Epithelial cell of prostate (primary cell): ENCODE results near the gene ABCC11.
"Not testable (repeated sequence)": the region's sequence is repeated elsewhere in the genome, so short reads cannot be mapped to it uniquely, and the experiment has no call there.

Experiments used
- DNase-seq: peaks from one replicate; pipeline ENCODE4 v3.0.0-alpha.2; 2011; ENCODE audit warnings: low read depth, low spot score
- H3K27ac ChIP-seq: fragments of 450-650 bp; 2 replicates; pipeline ENCODE4 v1.5.1; 2017; ENCODE audit warnings: mild to moderate bottlenecking

The ABCC11 gene

GRCh38 chr16:48204825-48205151, 42.6 kb downstream of the ABCC11 start:
- H3K27ac ChIP-seq = no peak overlapping the region
- no peak for DNase-seq

GRCh38 chr16:48203974-48204824, 43.1 kb downstream of the ABCC11 start:
- DNase-seq = no peak
- H3K27ac ChIP-seq = no peak overlapping the region

DNA sequence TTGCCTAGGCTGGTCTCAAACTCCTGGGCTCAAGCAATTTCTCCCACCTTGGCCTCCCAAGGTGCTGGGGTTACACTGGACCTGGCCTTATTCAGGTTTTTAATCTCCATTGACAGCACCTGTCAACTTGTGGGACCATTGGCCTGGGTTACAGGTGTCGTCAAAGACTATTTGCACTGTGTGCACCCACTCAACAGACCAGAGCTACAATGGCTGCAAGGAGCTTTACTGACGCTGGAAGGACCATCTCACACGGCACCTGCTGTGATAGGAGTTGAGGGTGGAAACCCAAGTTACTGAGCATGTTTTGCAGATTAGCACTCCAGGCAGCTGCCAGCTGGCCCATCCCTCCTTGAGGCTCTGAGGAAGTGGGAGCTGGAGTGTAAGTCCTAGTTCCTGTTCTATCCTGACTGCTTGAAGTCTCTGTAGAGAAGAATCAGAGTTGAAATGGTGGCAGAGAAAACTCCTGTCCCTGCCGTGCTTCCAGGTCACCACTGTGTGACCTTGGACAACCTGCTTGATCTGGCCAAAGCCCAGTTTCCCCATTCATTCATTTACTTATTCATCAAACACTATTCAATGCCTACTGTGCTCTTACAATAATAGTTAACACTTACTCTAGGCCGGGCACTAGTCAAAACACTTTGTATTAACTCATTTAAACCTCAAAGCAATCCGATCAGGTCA, 45.7 kb downstream of the ABCC11 start:
- no peak overlapping the region for H3K27ac ChIP-seq
- DNase-seq = no peak

DNA sequence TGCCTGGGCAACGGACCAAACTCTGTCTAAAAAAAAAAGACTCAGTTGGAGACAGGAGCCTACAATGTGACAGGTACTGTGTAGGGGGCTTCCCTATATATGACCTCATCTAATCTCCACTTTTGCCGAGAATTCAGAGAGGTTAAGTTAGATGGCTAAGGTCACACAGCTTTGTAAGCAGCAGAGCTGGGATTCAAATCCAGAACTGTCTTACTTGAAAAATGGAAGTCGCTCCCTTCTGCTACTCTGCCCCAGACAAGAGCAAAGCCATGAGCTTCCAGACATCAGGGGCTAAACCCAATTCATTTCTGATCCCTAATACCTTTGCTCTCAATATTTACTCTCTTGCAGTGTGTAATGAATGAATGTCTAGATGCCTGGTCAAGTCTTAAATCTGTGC, 50.0 kb downstream of the ABCC11 start:
- DNase-seq = no peak
- H3K27ac ChIP-seq = no peak overlapping the region

- H3K27ac ChIP-seq = peak overlapping the region; percentile 86
- peak; percentile 96 for DNase-seq
Measured at GRCh38 chr16:48194828-48195556, 52.3 kb downstream of the ABCC11 start.

GRCh38 chr16:48193846-48194245, 53.5 kb downstream of the ABCC11 start:
- peak overlapping the region; percentile 86 for H3K27ac ChIP-seq
- DNase-seq = no peak

DNA sequence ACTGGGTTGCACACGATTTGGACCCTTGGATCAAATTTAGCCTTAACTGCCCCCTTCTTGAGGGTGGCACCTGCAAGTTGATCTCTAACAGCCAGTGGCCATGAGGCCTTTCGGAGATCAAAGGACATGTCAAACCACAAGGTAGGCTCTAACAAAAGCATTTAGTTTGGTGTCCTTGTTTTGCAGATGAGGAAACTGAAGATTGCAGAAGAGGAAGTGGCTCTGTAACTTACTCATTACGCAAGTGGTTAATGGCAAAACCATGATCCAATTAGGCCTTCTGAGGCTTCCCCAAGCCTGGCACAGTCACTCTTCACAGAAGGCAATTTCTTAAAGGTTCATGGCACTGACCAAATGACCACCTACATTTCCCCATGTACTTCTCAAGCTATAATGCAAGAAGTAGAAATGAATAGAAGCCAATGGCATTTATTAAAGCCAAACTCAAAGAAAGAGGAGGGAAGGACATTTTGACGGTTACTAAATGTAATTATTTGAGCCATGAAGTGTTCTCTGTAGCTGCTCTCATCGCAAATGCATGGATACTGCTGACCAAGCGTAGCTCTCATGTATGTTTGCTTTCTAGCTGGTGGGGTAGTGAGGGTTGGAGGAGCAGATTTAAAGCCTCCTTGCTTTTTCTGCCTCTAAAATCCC, 58.8 kb downstream of the ABCC11 start:
- no peak for DNase-seq
- H3K27ac ChIP-seq = no peak overlapping the region

GRCh38 chr16:48187779-48188178, 59.6 kb downstream of the ABCC11 start:
- DNase-seq = no peak
- H3K27ac ChIP-seq = no peak overlapping the region

DNA sequence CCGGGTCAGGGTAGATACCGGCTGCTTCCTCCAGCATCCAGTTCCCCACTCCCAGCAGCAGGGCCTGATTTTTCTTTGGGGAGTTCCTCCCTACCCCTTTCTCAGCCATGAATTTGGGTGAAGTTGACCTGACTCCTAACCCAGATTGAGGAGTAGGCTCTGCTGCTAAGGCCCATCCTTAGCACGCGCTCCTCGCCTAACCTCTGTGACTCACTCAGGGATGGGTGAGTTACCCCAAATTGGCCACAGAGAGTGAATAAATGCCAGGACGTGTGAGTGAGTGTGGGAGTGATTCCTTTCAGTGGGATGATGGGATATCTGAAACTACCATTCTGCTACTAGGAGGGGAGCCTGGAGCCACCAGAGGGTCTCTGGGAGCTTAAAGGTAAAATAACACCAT, 62.7 kb downstream of the ABCC11 start:
- no peak for DNase-seq
- H3K27ac ChIP-seq = no peak overlapping the region

DNA sequence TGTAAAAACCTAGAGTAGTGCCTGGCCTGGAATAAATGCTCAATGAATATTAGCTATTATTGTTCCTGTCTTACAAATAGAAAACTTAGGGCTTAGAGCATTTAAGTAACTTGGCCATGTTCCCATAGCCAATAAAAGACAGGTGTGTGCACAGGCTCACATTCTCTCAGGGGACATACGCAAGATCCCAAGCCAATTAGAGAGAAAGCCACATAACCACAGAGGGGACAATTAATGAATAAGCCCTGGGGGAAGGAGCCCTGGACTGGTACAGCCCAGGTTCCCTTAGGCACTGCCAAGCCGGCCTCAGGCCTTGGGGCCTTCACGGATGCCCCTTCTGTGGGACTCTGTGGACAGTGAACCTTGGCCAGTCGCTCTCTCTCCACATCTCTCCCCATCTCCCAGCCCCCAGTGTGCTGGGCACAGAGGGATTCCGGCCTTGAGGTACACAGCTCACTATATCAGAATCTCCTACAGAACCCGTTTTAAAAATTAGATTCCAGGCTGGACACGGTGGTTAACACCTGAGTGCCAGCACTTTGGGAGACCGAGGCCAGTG, 64.3 kb downstream of the ABCC11 start:
- no peak for DNase-seq
- no peak overlapping the region for H3K27ac ChIP-seq

DNA sequence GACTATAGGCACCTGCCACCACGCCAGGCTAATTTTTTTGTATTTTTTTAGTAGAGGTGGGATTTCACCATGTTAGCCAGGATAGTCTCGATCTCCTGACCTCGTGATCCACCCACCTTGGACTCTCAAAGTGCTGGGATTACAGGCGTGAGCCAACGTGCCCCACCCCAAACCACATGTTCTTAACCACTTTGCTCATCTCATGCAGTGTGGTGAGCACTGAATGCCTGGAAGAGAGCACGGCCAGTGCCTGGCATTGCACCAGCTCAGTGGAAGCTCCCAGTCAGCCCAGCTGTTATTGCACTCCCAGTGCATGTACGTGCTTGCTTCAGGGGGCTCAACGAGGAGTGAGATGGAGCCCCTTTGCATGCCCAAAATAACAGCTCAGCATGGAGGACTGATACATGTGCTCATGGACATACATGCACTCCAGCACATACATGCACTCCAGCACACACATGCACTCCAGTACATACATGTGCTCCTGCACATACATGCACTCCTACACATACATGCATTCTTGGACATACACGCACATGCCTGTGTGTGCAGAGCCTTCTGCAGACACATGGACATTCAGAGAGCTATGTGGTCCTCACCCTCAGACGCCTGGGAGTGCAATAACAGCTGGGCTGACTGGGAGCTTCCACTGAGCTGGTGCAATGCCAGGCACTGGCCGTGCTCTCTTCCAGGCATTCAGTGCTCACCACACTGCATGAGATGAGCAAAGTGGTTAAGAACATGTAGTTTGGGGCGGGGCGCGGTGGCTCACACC, 65.4 kb downstream of the ABCC11 start:
- not testable (repeated sequence) for DNase-seq, H3K27ac ChIP-seq

DNA sequence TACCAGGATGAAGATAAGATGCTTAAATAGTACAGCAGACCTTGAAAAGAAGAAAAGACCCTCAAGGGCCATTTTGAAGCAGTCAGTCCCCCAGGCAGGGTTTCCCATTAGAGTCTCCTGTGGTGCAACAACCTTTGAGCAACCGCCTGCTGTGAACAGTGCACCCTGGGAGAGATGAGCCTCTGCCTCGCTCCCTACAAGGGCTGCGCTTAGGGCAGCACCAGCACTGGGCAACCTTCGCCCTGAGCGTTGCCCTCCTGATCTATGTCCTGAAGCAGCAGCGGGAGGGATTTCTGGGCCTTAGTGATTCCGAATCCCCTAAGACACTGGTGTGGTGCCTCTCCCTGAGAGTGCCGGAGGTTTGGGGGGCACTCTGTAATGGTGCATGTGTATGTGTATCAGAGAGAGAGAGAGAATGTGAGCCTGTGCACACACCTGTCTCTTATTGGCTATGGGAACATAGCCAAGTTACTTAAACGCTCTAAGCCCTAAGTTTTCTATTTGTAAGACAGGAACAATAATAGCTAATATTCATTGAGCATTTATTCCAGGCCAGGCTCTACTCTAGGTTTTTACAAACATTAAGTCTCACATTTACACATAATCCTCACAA, 66.4 kb downstream of the ABCC11 start:
- no peak for DNase-seq
- H3K27ac ChIP-seq = no peak overlapping the region

- no peak for DNase-seq
- no peak overlapping the region for H3K27ac ChIP-seq
Measured at GRCh38 chr16:48176635-48177408, 70.5 kb downstream of the ABCC11 start.

DNA sequence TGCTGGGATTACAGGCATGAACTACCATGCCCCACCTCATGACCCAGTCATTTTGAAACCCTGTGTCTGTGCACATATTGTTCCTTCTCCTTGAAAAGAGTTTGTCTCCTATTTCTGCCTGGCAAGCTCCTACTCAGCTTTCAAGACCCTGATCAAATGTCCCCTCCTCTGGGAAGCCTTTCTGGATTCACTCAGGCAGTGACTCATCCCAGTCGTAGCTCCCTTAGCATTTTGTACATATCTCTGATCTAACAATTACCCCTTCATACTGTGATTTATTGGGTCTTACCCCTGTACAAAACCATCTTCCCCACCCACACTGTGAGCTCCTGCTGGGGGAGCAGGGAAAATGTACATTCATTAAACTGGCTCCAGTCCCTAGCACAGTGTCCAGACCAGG, 73.5 kb downstream of the ABCC11 start:
- DNase-seq = no peak
- H3K27ac ChIP-seq = no peak overlapping the region

DNA sequence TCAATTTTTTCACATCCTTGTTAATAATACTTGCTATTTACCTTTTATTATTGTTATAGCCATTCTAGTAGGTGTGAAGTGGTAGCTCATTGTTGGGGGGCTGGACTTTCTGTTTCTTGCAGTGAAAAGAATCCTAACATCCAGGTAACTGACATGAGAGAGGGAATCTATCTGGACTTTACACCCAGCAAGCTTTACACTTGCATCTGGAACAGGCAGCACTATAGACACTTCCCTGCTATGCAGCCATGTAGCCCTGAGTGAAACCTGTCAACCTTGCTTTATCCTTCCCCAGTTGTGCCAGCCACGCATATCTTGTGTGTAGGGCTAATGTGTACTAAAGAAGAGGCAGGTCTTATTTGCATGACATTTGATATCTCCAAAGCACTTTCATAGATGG, 74.7 kb downstream of the ABCC11 start:
- DNase-seq = no peak
- H3K27ac ChIP-seq = no peak overlapping the region

DNA sequence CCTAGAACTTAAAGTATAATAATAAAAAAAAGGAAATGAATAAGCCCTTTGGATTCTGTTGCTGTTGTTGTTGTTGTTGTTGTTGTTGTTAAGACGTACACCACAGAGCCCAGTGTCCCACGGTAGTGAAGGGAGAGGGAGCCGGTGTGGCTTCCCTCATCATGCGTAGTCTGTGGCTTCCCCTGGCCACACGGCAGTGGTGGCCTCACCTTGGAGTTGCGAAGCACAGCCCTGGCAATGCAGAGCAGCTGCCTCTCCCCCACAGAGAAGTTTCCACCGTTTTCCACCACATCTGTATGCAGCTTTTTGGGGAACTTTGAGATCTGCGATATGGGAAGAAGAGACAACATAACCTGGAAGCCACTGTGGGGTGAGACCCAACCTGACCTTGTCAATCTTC, 77.4 kb downstream of the ABCC11 start:
- no peak overlapping the region for H3K27ac ChIP-seq
- DNase-seq = no peak

DNA sequence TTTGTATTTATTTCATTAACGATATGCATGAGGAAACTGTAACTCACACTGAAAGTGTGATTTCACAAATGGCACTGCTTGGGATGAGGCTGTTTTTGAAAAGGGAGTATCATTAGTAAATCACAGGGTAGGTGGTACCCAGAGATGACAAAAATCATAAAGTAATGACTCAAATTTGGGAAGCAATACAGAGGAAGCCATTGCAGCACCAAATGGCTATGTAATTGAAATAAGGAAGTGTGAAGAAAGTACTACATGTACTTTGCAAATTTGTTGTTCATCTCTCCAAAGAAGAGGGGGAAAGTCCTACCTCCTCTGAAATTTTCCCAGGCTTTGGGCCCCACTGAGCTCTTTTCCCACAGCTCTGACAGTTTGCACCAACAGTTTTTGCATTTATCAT, 79.3 kb downstream of the ABCC11 start:
- no peak for DNase-seq
- H3K27ac ChIP-seq = no peak overlapping the region

- not testable (repeated sequence) for DNase-seq, H3K27ac ChIP-seq
Measured at GRCh38 chr16:48166617-48167016, 80.7 kb downstream of the ABCC11 start.
